ENCODE results near the gene MCM8. TPM values are rescaled to one million over a fixed set of nuclear protein-coding genes. Genes with fewer than 3 reads are reported as not detected.

Gene MCM8
- total and polyA plus RNA-seq, 2 donors (not counting 1 experiment from before 2014, with no cell fraction given): 4.4 to 13.8 TPM

- Histone ChIP-seq H3K9me3 (ENCODE audit: control extremely low read depth in 1 of 3, control insufficient read depth in 2 of 3, insufficient read depth in 1 of 3, low read length in 2 of 3) (no peaks in the 10 kb centered on the region), H3K4me1 (ENCODE audit: control insufficient read depth in 2 of 2, insufficient read depth in 2 of 2, low read length in 2 of 2) (no peaks in the 10 kb centered on the region), H3K4me2 (replicated peaks; ENCODE audit: low read depth, low read length, poor library complexity, severe bottlenecking) (no peak overlapping the region), H2AFZ (ENCODE audit: insufficient read depth, low read depth, low read length, poor library complexity, severe bottlenecking) (no peak overlapping the region), H3K79me2 (ENCODE audit: control insufficient read depth, insufficient read depth, low read length) (no peaks in the 10 kb centered on the region), H3K27me3 (replicated peaks in 1 of 4; ENCODE audit: control extremely low read depth in 1 of 4, control insufficient read depth in 3 of 4, insufficient read depth in 4 of 4, low read length in 3 of 4) (peaks cover 0 to 2% (median 0%) of the 10 kb centered on the region in 4 experiments), H3K27ac (ENCODE audit: low read length in 2 of 2) (no peak overlapping the region), H3K9ac (ENCODE audit: low read length) (no peak overlapping the region), H4K20me1 (ENCODE audit: control insufficient read depth, insufficient read depth, low read length, poor library complexity, severe bottlenecking) (no peaks in the 10 kb centered on the region), H3K4me3 (ENCODE audit: control extremely low read depth in 1 of 5, extremely low read depth in 1 of 5, insufficient read depth in 1 of 5, low read depth in 2 of 5, low read length in 4 of 5) (no peak overlapping the region), H3K36me3 (replicated peaks in 1 of 2; ENCODE audit: control extremely low read depth in 1 of 2, control insufficient read depth in 1 of 2, extremely low read depth in 1 of 2, insufficient read depth in 2 of 2, low read length in 1 of 2) (no peaks in the 10 kb centered on the region)
- H3K27ac Mint-ChIP-seq: no peak overlapping the region
- ATAC-seq (ENCODE audit: low read depth) (no peak), DNase-seq (no peak)
- TF ChIP-seq EZH2 (IDR thresholded peaks at IDR 0.05; ENCODE audit: borderline replicate concordance, insufficient read depth, low read depth, low read length, poor library complexity, severe bottlenecking) (no peak), CTCF (IDR thresholded peaks at IDR 0.05) (no peak)
- intact Hi-C loops (cut with micrococcal nuclease): no loop called here
- CTCF ChIA-PET: no interaction called here
- WGBS (ENCODE audit: insufficient coverage): 96% methylated on average over 4 of the region's 8 CpGs
- no peaks in the 10 kb centered on the region for H3K4me1 Mint-ChIP-seq
- peaks cover 52% of the 10 kb centered on the region for H3K27me3 Mint-ChIP-seq
- H3K9me3 Mint-ChIP-seq (ENCODE audit: insufficient read depth): no peaks in the 10 kb centered on the region
- POLR2A ChIA-PET: no interaction called here
- H3K4me3 Mint-ChIP-seq: no peak overlapping the region
Observed at GRCh38 chr20:5919626-5920544, 30.6 kb upstream of the MCM8 start.

- Histone ChIP-seq H3K9ac (ENCODE audit: low read length) (no peak overlapping the region), H3K27ac (ENCODE audit: low read length in 2 of 2) (no peak overlapping the region), H4K20me1 (ENCODE audit: control insufficient read depth, insufficient read depth, low read length, poor library complexity, severe bottlenecking) (no peaks in the 10 kb centered on the region), H3K36me3 (replicated peaks in 1 of 2; ENCODE audit: control extremely low read depth in 1 of 2, control insufficient read depth in 1 of 2, extremely low read depth in 1 of 2, insufficient read depth in 2 of 2, low read length in 1 of 2) (no peaks in the 10 kb centered on the region), H3K79me2 (ENCODE audit: control insufficient read depth, insufficient read depth, low read length) (no peaks in the 10 kb centered on the region), H3K4me3 (ENCODE audit: control extremely low read depth in 1 of 5, extremely low read depth in 1 of 5, insufficient read depth in 1 of 5, low read depth in 2 of 5, low read length in 4 of 5) (no peak overlapping the region), H2AFZ (ENCODE audit: insufficient read depth, low read depth, low read length, poor library complexity, severe bottlenecking) (no peak overlapping the region), H3K4me1 (ENCODE audit: control insufficient read depth in 2 of 2, insufficient read depth in 2 of 2, low read length in 2 of 2) (no peaks in the 10 kb centered on the region), H3K4me2 (replicated peaks; ENCODE audit: low read depth, low read length, poor library complexity, severe bottlenecking) (no peak overlapping the region), H3K27me3 (replicated peaks in 1 of 4; ENCODE audit: control extremely low read depth in 1 of 4, control insufficient read depth in 3 of 4, insufficient read depth in 4 of 4, low read length in 3 of 4) (no peaks in the 10 kb centered on the region), H3K9me3 (ENCODE audit: control extremely low read depth in 1 of 3, control insufficient read depth in 2 of 3, insufficient read depth in 1 of 3, low read length in 2 of 3) (no peaks in the 10 kb centered on the region)
- ATAC-seq (ENCODE audit: low read depth) (no peak), DNase-seq (no peak)
- WGBS (ENCODE audit: insufficient coverage): 50% methylated on average over 1 of the region's 1 CpG
- TF ChIP-seq EZH2 (IDR thresholded peaks at IDR 0.05; ENCODE audit: borderline replicate concordance, insufficient read depth, low read depth, low read length, poor library complexity, severe bottlenecking) (no peak), CTCF (IDR thresholded peaks at IDR 0.05) (no peak)
- ChIA-PET CTCF (no interaction called here), POLR2A (no interaction called here)
- no peaks in the 10 kb centered on the region for H3K4me1 Mint-ChIP-seq
- no peak overlapping the region for H3K4me3 Mint-ChIP-seq
- H3K9me3 Mint-ChIP-seq (ENCODE audit: insufficient read depth): no peaks in the 10 kb centered on the region
- H3K27ac Mint-ChIP-seq: no peak overlapping the region
- intact Hi-C loops (cut with micrococcal nuclease): no loop called here
- peaks cover 47% of the 10 kb centered on the region for H3K27me3 Mint-ChIP-seq
Observed at GRCh38 chr20:5920581-5920980, 29.9 kb upstream of the MCM8 start.
